Right forelimb (tissue), 1 donor: ENCODE data around the gene ANK3.

Source experiments
- DNase-seq: peaks from one replicate; pipeline ENCODE4 v3.0.0-alpha.2; 2018

ANK3 gene

DNA sequence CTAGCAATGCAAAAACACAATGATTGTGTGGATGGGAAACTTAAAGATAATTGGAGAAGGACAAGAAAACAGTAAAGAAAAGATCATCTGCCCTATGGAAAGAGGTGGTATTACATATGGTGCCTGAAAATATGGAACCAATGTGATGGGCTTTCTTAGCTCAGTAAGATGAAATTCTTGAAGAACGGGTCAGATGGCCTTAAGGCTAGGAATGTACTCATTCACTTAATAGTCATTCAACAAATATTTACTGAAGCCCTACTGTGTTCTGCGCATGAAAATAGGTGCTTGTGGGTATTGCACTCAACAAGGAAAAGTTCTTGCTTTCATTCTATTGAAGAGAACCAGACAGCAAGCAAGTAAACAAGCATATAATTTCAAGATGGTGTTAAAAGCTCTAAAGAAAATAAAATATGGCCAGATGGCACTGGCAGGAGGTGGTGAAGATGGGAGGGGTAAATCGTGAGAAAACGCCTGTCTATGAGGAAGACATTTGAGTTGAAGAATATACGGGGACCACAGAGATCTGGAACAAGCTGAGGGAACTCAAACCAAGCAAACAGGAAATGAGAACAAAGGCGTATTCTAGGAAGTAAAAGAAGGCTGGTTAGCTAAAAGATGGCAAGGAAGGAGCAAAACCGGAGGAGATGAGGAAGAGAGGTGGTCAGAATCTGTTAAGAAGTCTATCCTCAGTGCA is 179.7 kb downstream of the ANK3 start:
- DNase-seq, result no peak

- no peak for DNase-seq
Measured at GRCh38 chr10:60208676-60209269, 180.9 kb downstream of the ANK3 start.

- no peak for DNase-seq
Measured at GRCh38 chr10:60207894-60208293, 181.8 kb downstream of the ANK3 start.

- DNase-seq, result no peak
Measured at GRCh38 chr10:60206735-60207134, 182.9 kb downstream of the ANK3 start.

- no peak for DNase-seq
Measured at GRCh38 chr10:60205741-60206140, 183.9 kb downstream of the ANK3 start.

- no peak for DNase-seq
Measured at GRCh38 chr10:60203993-60204618, 185.6 kb downstream of the ANK3 start.

DNA sequence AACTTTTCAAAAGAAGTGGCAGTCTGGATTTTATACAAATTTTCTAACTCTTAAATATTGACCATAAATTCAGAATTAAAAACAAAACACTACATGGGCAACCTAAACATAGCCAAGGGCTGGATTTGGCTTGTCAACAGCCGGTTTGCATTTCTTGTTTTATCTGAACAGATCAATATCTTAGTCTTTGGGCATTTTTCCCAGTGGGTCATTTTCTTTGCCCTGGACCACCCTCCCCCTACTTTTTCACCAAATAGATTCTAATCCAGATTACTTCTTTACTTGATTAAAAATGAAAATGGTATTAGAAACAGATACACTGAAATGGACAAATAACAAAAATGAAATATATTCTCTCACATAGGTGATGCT is 189.0 kb downstream of the ANK3 start:
- no peak for DNase-seq

DNA sequence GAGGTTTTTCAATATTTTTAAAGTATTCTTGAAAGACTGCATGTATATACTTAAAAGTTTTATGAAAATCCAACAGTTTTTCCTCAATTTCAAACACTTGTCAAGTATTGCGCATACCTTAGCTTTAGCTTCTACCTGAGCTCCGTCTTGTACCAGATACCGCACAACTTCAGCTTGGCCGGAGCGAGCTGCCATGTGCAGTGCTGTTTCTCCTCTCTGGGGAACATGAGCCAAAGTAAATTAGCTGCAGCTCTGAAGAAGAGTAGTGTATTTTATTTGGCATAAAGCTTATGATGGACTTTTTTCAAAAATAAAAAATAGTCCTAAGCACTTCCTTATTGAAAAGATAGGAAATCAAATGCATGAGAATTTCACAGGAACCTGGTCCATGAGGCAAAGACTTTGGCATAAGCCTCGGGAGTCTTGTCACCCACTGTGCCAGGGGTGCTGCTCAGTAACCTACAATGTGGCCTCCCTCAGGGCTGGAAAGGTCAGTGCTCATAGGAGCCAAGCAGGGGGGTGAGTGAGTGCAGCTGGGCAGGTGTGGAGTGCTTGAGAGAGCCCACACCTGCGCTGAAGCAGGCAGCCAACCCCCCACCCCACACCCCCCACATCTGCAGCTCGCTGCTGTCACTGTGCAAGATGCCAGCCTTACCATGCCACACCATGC is 189.5 kb downstream of the ANK3 start:
- no peak for DNase-seq

DNA sequence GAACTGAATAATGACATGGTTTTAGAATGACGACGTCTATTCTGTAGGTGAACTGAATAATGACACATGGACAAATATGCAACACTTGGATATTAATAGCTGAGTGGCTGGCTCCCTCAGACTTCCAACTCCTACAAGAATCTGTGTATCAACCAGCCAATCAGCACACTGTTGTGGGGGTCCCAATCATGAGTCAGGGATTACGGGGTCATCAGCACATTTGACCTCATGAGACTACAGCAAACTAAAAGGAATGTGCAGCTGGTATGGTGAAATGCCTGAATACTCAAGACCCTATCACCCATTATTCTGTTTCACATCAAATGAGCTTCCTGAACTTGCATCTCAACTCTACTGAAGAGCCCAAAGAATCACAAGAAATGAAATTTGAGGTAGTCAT is 192.5 kb downstream of the ANK3 start:
- DNase-seq, result no peak

DNA sequence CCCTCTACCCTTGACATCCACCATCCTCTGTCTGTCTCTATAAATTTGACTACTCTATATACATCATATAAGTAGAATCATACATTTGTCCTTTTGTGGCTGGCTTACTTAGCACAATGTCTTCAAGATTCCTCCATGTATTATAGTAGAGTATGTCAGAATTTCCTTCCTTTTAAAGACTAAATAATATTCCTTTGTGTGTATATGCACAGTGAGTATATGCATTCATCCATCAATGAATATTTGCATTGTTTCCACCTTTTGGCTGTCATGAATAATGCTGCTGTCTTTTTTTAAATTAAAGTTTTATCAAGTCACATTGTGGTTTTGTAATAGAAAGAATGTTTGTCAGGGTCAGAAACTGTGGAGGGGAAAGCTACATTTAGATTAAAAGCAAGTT is 195.3 kb downstream of the ANK3 start:
- no peak for DNase-seq

DNA sequence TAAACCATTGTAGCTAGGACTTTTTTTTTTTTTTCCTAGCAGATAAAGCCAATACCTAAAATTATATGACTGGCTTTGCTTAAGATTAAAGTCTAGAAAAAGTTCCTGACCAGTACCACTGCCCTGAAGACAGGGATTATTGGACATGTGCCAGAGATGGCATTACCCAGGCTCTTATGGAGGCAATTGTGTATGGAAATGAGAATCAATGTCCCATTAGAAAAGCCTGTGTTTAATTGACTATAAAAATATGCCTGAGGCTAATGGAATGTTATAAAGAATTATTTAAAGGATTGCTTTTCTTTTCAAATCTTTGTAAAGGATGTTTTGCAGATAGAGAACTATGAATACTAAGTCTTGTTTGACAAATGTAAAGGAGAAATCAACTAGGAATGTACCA is 196.7 kb downstream of the ANK3 start:
- no peak for DNase-seq

- no peak for DNase-seq
Measured at GRCh38 chr10:60189861-60190475, 199.7 kb downstream of the ANK3 start.

GRCh38 chr10:60188548-60188947 is 201.1 kb downstream of the ANK3 start:
- DNase-seq, result no peak

- no peak for DNase-seq
Measured at GRCh38 chr10:60187691-60188090, 202.0 kb downstream of the ANK3 start.

- no peak for DNase-seq
Measured at GRCh38 chr10:60186315-60187071, 203.2 kb downstream of the ANK3 start.

DNA sequence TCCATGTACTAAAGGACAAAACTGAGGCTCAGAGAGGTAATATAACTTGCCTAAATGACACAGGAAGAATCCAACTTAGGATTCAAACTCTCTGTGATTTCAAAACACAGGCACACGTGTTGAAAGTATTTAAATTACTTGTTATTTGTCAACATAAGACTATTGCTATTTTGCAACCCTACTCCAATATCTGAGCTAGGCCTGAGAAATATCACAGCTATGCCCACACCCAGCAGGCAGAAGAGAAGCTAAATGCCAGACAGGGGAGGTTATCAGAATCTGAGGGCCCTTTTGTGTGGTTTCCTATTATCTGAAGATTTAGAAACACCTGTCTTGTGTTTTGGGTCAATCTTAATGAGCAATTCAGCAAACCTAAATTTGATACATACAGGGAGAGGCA is 204.3 kb downstream of the ANK3 start:
- DNase-seq, result no peak

GRCh38 chr10:60182691-60183090 is 207.0 kb downstream of the ANK3 start:
- DNase-seq, result no peak

DNA sequence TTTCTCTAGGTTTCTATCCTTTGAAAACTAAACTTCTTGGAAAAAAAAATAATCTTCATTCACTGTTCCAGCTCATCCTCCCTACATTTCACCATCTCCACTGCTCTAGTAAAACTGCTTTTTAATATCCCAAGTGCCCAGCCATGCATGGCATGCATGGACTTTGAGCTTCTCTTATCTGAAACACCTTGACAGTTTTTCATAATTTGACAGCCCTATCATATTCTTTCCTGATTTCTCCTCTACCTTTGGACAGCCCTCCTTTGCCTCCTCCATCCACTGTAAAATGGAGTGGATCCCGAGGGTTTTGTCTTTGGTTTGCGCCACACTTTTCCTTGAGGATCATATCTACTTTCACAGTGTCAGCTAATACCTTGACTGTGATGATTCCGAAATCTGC is 212.8 kb downstream of the ANK3 start:
- no peak for DNase-seq

DNA sequence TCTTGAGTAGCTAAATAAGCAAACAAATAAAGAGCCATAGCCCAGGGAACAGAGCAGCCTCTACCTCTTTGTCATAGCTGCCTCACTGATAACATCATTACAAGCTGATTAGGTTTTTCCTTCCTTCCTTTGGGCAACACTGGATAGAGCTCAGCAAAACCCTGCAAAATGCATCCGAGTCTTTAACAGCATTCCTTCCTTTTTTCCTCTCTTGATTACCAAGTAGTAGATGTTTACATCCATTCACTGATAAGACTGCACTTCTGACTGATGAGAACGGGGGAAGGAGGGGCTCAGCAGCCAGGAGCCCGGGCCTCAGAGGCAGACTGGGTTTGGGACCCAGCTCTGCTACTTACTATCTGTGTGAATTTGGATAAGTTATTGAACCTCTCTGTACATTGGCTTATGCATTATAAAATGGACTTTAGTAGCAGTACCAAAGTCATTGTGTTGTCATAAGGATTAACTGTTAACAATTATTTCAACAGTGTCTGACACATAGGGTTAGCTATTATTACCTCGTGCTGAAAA is 214.2 kb downstream of the ANK3 start:
- DNase-seq, result no peak

- DNase-seq, result no peak
Measured at GRCh38 chr10:60172363-60172990, 217.2 kb downstream of the ANK3 start.

GRCh38 chr10:60171436-60172013 is 218.2 kb downstream of the ANK3 start:
- no peak for DNase-seq

- DNase-seq, result no peak
Measured at GRCh38 chr10:60170250-60170649, 219.4 kb downstream of the ANK3 start.
